ENCODE data around the gene FAM168A.

FAM168A gene

DNA sequence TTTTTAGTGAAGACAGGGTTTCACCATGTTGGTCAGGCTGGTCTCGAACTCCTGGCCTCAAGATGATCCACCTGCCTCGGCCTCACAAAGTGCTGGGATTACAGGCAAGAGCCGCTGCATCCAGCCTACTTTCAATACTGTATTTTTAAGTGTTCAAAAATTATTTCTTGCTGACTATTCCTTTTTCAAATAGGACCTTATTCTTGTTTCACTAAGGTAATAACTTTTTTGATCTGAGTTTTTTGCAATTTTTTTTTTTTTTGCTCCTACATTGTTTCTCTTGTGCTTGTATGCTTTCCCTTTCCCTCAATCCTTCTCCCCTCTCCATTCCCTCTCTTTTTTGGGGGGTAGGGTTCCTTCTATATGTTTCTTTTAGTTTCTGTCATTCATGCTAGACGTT is 73.1 kb downstream of the FAM168A start:
- no peak for DNase-seq (ENCODE audit: low read depth)
- no peak overlapping the region for H3K4me3 ChIP-seq (ENCODE audit: low read depth, low read length)
- TF ChIP-seq, protein P1, sequence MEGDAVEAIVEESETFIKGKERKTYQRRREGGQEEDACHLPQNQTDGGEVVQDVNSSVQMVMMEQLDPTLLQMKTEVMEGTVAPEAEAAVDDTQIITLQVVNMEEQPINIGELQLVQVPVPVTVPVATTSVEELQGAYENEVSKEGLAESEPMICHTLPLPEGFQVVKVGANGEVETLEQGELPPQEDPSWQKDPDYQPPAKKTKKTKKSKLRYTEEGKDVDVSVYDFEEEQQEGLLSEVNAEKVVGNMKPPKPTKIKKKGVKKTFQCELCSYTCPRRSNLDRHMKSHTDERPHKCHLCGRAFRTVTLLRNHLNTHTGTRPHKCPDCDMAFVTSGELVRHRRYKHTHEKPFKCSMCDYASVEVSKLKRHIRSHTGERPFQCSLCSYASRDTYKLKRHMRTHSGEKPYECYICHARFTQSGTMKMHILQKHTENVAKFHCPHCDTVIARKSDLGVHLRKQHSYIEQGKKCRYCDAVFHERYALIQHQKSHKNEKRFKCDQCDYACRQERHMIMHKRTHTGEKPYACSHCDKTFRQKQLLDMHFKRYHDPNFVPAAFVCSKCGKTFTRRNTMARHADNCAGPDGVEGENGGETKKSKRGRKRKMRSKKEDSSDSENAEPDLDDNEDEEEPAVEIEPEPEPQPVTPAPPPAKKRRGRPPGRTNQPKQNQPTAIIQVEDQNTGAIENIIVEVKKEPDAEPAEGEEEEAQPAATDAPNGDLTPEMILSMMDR (conservative IDR thresholded peaks at IDR 0.05; ENCODE audit: low read depth, low read length): no peak

GRCh38 chr11:73521621-73522020 is 76.3 kb downstream of the FAM168A start:
- TF ChIP-seq, protein P1 (conservative IDR thresholded peaks at IDR 0.05; ENCODE audit: low read depth, low read length): no peak
- no peak overlapping the region for H3K4me3 ChIP-seq (ENCODE audit: low read depth, low read length)
- peak; percentile 21 for DNase-seq (ENCODE audit: low read depth)

- peak; percentile 33 for DNase-seq (ENCODE audit: low read depth)
- TF ChIP-seq, protein P1 (conservative IDR thresholded peaks at IDR 0.05; ENCODE audit: low read depth, low read length): no peak
- H3K4me3 ChIP-seq (ENCODE audit: low read depth, low read length): no peak overlapping the region
These were observed 77.4 kb downstream of the FAM168A start for GRCh38 chr11:73520353-73521061.

- TF ChIP-seq, protein P1 (conservative IDR thresholded peaks at IDR 0.05; ENCODE audit: low read depth, low read length): no peak
- DNase-seq (ENCODE audit: low read depth): no peak
- no peak overlapping the region for H3K4me3 ChIP-seq (ENCODE audit: low read depth, low read length)
These were observed 78.6 kb downstream of the FAM168A start for GRCh38 chr11:73519266-73519665.

GRCh38 chr11:73518195-73518594 is 79.7 kb downstream of the FAM168A start:
- no peak for DNase-seq (ENCODE audit: low read depth)
- TF ChIP-seq, protein P1 (conservative IDR thresholded peaks at IDR 0.05; ENCODE audit: low read depth, low read length): no peak
- H3K4me3 ChIP-seq (ENCODE audit: low read depth, low read length): no peak overlapping the region

GRCh38 chr11:73516080-73516479 is 81.8 kb downstream of the FAM168A start:
- no peak overlapping the region for H3K4me3 ChIP-seq (ENCODE audit: low read depth, low read length)
- DNase-seq (ENCODE audit: low read depth): no peak
- TF ChIP-seq, protein P1 (conservative IDR thresholded peaks at IDR 0.05; ENCODE audit: low read depth, low read length): no peak

DNA sequence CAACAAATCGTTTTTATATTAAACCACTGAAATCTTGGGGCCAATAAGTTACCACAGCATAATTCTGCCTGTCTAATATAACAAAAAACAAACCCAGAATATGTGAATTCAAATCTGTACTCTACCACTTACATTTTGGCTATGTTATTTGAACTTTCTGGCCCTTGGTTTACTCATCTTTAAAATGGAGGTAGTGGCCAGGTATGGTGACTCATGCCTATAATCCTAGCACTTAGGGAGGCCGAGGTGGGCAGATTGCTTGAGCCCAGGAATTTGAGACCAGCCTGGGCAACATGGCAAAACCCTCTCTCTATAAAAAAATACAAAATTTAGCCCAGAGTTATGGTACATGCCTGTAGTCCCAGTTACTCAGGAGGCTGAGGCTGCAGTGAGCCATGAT is 84.2 kb downstream of the FAM168A start:
- H3K4me3 ChIP-seq (ENCODE audit: low read depth, low read length): no peak overlapping the region
- TF ChIP-seq, protein P1 (conservative IDR thresholded peaks at IDR 0.05; ENCODE audit: low read depth, low read length): no peak

More for the DNA sequence above, 84.2 kb downstream of the FAM168A start:
- DNase-seq (ENCODE audit: low read depth): no peak
